SH-SY5Y (cell line): ENCODE measurements around the gene MUC5AC.

Source experiments
- GATA2 ChIP-seq: IDR thresholded peaks from 2 replicates; pipeline ENCODE4 v1.6.1; 2011; ENCODE audit warnings: mild to moderate bottlenecking, low read depth, low read length
- GATA3 ChIP-seq: IDR thresholded peaks from 2 replicates; pipeline ENCODE4 v1.6.1; 2011; ENCODE audit warnings: low read depth, mild to moderate bottlenecking, low read length, moderate library complexity

The MUC5AC gene

GRCh38 chr11:1200611-1201191 lies 42.9 kb downstream of the MUC5AC start:
- TF ChIP-seq GATA2 (no peak), GATA3 (no peak)

- TF ChIP-seq GATA3 (no peak), GATA2 (no peak)
These were observed 43.8 kb downstream of the MUC5AC start for GRCh38 chr11:1201395-1202153.

- TF ChIP-seq GATA2, result no peak
- TF ChIP-seq GATA3, result no peak
These were observed 44.5 kb downstream of the MUC5AC start for GRCh38 chr11:1202154-1202775.

- TF ChIP-seq GATA3 (no peak), GATA2 (no peak)
These were observed 45.2 kb downstream of the MUC5AC start for GRCh38 chr11:1202776-1203504.

GRCh38 chr11:1203505-1204271 lies 45.9 kb downstream of the MUC5AC start:
- TF ChIP-seq GATA3 (no peak), GATA2 (no peak)

- no peak for TF ChIP-seq GATA3
- TF ChIP-seq GATA2, result no peak
These were observed 46.8 kb downstream of the MUC5AC start for GRCh38 chr11:1204381-1205101.

GRCh38 chr11:1205121-1205986 lies 47.6 kb downstream of the MUC5AC start:
- TF ChIP-seq GATA2 (no peak), GATA3 (no peak)

GRCh38 chr11:1205987-1206331 lies 48.2 kb downstream of the MUC5AC start:
- TF ChIP-seq GATA2 (no peak), GATA3 (no peak)

- no peak for TF ChIP-seq GATA3
- TF ChIP-seq GATA2, result no peak
These were observed 48.9 kb downstream of the MUC5AC start for GRCh38 chr11:1206391-1207271.

- no peak for TF ChIP-seq GATA2
These were observed 49.8 kb downstream of the MUC5AC start for GRCh38 chr11:1207401-1208143.

GRCh38 chr11:1208144-1208393 lies 50.3 kb downstream of the MUC5AC start:
- TF ChIP-seq GATA3 (no peak), GATA2 (no peak)
